GM10248 (cell line): ENCODE measurements around the gene AQR.

ENCODE experiments used
- CTCF ChIA-PET: fragments of 300-600 bp; sonication (Branson Sonifier 250); formaldehyde crosslinking; extraction: SDS; loops from one replicate; lab custom pipeline; 2021; ENCODE audit warnings: antibody characterized with exemption; lab: Yijun Ruan, JAX
- POLR2A ChIA-PET: fragments of 350-650 bp; sonication (Branson Sonifier 250); formaldehyde crosslinking; extraction: SDS; loops from one replicate; lab custom pipeline; 2020; ENCODE audit warnings: antibody characterized with exemption; lab: Yijun Ruan, JAX
- DNase-seq: peaks from one replicate; pipeline ENCODE4 v3.0.0; 2012; ENCODE audit errors: extremely low spot score
- TF ChIP-seq, protein P1 (sequence below): IDR thresholded peaks from 2 replicates; pipeline ENCODE4 v1.5.1; 2012; ENCODE audit warnings: mild to moderate bottlenecking, low read depth; ENCODE audit errors: extremely low read depth, missing control alignments, control extremely low read depth

Gene AQR

GRCh38 chr15:34927726-34928125, 41.8 kb downstream of the AQR start:
- ChIA-PET POLR2A (no interaction called here), CTCF (no interaction called here)
- TF ChIP-seq, protein P1, sequence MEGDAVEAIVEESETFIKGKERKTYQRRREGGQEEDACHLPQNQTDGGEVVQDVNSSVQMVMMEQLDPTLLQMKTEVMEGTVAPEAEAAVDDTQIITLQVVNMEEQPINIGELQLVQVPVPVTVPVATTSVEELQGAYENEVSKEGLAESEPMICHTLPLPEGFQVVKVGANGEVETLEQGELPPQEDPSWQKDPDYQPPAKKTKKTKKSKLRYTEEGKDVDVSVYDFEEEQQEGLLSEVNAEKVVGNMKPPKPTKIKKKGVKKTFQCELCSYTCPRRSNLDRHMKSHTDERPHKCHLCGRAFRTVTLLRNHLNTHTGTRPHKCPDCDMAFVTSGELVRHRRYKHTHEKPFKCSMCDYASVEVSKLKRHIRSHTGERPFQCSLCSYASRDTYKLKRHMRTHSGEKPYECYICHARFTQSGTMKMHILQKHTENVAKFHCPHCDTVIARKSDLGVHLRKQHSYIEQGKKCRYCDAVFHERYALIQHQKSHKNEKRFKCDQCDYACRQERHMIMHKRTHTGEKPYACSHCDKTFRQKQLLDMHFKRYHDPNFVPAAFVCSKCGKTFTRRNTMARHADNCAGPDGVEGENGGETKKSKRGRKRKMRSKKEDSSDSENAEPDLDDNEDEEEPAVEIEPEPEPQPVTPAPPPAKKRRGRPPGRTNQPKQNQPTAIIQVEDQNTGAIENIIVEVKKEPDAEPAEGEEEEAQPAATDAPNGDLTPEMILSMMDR = no peak

GRCh38 chr15:34914317-34914716, 55.2 kb downstream of the AQR start:
- TF ChIP-seq, protein P1 = no peak
- CTCF ChIA-PET = interaction anchor here (1.2 to 1.3 kb wide), 2 partner anchors 14 to 23 kb away, joined by 3 to 4 read pairs; no protein-coding TSS in a partner anchor
- no peak for DNase-seq
- POLR2A ChIA-PET = no interaction called here

More at GRCh38 chr15:34927726-34928125, 41.8 kb downstream of the AQR start:
- DNase-seq = no peak

- TF ChIP-seq, protein P1 = no peak
- ChIA-PET CTCF (no interaction called here), POLR2A (no interaction called here)
- no peak for DNase-seq
Measured at GRCh38 chr15:34905047-34905446, 64.5 kb downstream of the AQR start.

GRCh38 chr15:34904527-34904926, 65.0 kb downstream of the AQR start:
- DNase-seq = no peak
- TF ChIP-seq, protein P1 = no peak
- ChIA-PET CTCF (no interaction called here), POLR2A (no interaction called here)

DNA sequence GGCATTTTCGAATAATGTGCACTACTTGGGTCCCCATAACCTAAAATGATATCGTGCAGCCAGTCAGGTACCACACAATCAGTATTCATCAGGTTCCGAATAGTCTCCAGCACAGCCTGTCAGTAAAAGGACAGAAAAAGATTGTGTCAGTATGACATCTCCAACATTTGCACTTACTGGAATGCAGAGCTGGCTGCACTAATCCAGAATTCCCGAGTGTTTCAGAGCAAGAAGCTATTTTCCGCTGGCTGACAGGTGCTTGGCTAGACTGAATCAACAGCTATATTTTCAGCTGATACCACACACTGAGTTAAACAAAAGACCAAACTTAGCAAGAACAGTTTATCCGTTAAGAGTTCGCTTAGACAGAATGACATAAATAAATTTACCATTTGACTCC, 68.8 kb downstream of the AQR start:
- DNase-seq = no peak
- TF ChIP-seq, protein P1 = no peak
- ChIA-PET CTCF (interaction anchor here (0.9 to 1.1 kb wide), 2 partner anchors 11 to 14 kb away, joined by 3 to 4 read pairs; no protein-coding TSS in a partner anchor), POLR2A (no interaction called here)

DNA sequence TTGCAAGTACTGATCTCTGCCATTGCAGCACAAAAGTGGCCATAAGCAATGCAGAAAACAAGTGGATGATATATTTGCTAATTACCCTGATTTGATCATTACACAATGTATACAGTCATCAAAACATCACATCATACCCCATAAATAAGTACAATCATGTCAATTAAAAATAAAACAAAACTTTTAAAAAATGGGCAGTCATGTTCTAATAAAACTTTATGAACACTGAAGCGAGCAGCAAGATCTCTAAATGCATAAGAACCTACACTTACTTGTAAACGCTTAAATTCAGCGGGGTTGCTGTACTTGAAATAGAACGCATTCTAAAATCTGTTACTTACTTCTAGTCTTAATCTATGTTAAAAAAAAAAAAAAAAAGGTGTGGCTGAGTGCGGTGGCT, 73.4 kb downstream of the AQR start:
- POLR2A ChIA-PET = no interaction called here
- no peak for DNase-seq
- TF ChIP-seq, protein P1 = no peak
- CTCF ChIA-PET = no interaction called here
